ENCODE measurements around the gene AGBL2.

Gene AGBL2

DNA sequence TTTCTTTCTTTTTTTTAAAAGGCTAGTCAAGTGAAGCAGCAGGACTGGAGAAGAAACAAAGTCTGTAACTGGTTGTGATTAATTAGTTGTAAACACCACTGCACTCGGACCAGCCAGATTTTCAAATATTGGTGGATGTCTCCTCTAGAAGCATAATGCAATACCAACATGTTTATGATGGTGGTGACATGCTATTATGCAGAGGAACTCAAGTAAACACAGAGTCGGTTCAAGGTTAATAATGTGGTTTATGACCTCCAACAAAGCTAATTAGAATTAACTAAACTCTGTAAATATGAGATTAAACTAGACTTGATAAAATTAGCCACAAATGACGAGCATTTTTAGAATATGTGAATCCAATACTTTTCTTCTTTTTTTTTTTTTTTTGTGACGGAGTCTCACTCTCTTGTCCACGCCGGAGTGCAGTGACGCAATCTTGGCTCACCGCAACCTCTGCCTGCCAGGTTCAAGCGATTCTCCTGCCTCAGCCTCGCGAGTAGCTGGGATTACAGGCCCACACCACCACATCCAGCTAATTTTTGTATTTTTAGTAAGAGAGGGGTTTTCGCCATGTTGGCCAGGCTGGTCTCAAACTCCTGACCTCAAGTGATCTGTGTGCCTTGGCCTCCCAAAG, 11.8 kb upstream of the AGBL2 start:
- H3K4me3 ChIP-seq (ENCODE audit: low read depth, low read length): no peak overlapping the region
- H4K8ac ChIP-seq (ENCODE audit: low read depth, low read length): no peak overlapping the region
- H4K12ac ChIP-seq (ENCODE audit: low read depth, low read length): no peak overlapping the region
- no peak overlapping the region for H3K23ac ChIP-seq (ENCODE audit: low read length)
- no peak overlapping the region for H3K9ac ChIP-seq (ENCODE audit: low read length)
- no peak overlapping the region for H2AK5ac ChIP-seq (ENCODE audit: low read length)
- H3K27ac ChIP-seq (ENCODE audit: low read depth, low read length): no peak overlapping the region
- H3K79me1 ChIP-seq (ENCODE audit: low read length): no peaks in the 10 kb centered on the region
- WGBS (ENCODE audit: extremely low coverage, insufficient coverage, insufficient read length): no CpG with 5 or more reads among the region's 12 CpGs
- no peaks in the 10 kb centered on the region for H3K4me1 ChIP-seq (ENCODE audit: control insufficient read depth in 1 of 2, insufficient read depth in 2 of 2, low read length in 2 of 2)
- H3K9me3 ChIP-seq (ENCODE audit: insufficient read depth, low read depth, low read length): no peaks in the 10 kb centered on the region
- H2AFZ ChIP-seq (ENCODE audit: insufficient read depth, low read length, poor library complexity): no peak overlapping the region
- H3K14ac ChIP-seq (ENCODE audit: low read length): no peak overlapping the region
- no peak overlapping the region for H3K18ac ChIP-seq (ENCODE audit: low read length)
- H3K4ac ChIP-seq (ENCODE audit: low read depth, low read length): no peak overlapping the region
- no peak overlapping the region for H3K4me2 ChIP-seq (ENCODE audit: low read length)
- H2BK12ac ChIP-seq (ENCODE audit: low read length): no peak overlapping the region
- no peak for DNase-seq
- H3K36me3 ChIP-seq (ENCODE audit: control insufficient read depth in 1 of 2, insufficient read depth in 2 of 2, low read length in 2 of 2): peaks cover 32 to 47% of the 10 kb centered on the region in 2 experiments
- no peaks in the 10 kb centered on the region for H3K27me3 ChIP-seq (ENCODE audit: insufficient read depth, low read length)
- H3K79me2 ChIP-seq (ENCODE audit: control insufficient read depth, insufficient read depth, low read length, poor library complexity): no peaks in the 10 kb centered on the region
- no peak overlapping the region for H2BK5ac ChIP-seq (ENCODE audit: low read depth, low read length, poor library complexity)
- no peak overlapping the region for H4K91ac ChIP-seq (ENCODE audit: low read depth, low read length)
- H2BK120ac ChIP-seq (ENCODE audit: insufficient read depth, low read length, poor library complexity): no peak overlapping the region

DNA sequence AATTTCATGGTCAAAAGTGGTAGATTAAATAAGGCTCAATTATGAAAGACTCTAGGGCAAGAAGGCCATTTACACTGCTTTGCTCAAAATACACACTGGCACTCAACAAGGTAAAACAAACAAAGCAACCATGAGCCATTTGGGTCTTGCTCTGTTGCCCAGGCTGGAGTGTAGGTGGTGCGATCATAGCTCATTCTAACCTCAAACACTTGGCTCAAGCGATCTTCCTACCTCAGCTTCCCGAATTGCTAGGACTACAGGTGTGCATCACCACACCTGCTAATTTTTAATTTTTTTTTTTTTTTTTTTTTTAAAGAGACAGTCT, 10.9 kb upstream of the AGBL2 start:
- no peak overlapping the region for H2BK12ac ChIP-seq (ENCODE audit: low read length)
- no peak for DNase-seq
- no CpG with 5 or more reads among the region's 3 CpGs for WGBS (ENCODE audit: extremely low coverage, insufficient coverage, insufficient read length)
- no peak overlapping the region for H4K91ac ChIP-seq (ENCODE audit: low read depth, low read length)
- H2BK120ac ChIP-seq (ENCODE audit: insufficient read depth, low read length, poor library complexity): no peak overlapping the region
- no peaks in the 10 kb centered on the region for H3K9me3 ChIP-seq (ENCODE audit: insufficient read depth, low read depth, low read length)
- H2AK5ac ChIP-seq (ENCODE audit: low read length): no peak overlapping the region
- peaks cover 35 to 45% of the 10 kb centered on the region in 2 experiments for H3K36me3 ChIP-seq (ENCODE audit: control insufficient read depth in 1 of 2, insufficient read depth in 2 of 2, low read length in 2 of 2)
- H3K14ac ChIP-seq (ENCODE audit: low read length): no peak overlapping the region
- no peak overlapping the region for H3K4me2 ChIP-seq (ENCODE audit: low read length)
- H3K4ac ChIP-seq (ENCODE audit: low read depth, low read length): no peak overlapping the region
- no peaks in the 10 kb centered on the region for H3K79me2 ChIP-seq (ENCODE audit: control insufficient read depth, insufficient read depth, low read length, poor library complexity)
- H3K79me1 ChIP-seq (ENCODE audit: low read length): no peaks in the 10 kb centered on the region
- H3K27ac ChIP-seq (ENCODE audit: low read depth, low read length): no peak overlapping the region
- no peak overlapping the region for H3K18ac ChIP-seq (ENCODE audit: low read length)
- H4K12ac ChIP-seq (ENCODE audit: low read depth, low read length): no peak overlapping the region
- H2AFZ ChIP-seq (ENCODE audit: insufficient read depth, low read length, poor library complexity): no peak overlapping the region
- no peak overlapping the region for H3K9ac ChIP-seq (ENCODE audit: low read length)
- peak overlapping the region; percentile 40 for H3K23ac ChIP-seq (ENCODE audit: low read length)
- no peak overlapping the region for H3K4me3 ChIP-seq (ENCODE audit: low read depth, low read length)
- H2BK5ac ChIP-seq (ENCODE audit: low read depth, low read length, poor library complexity): no peak overlapping the region
- no peaks in the 10 kb centered on the region for H3K27me3 ChIP-seq (ENCODE audit: insufficient read depth, low read length)
- no peaks in the 10 kb centered on the region for H3K4me1 ChIP-seq (ENCODE audit: control insufficient read depth in 1 of 2, insufficient read depth in 2 of 2, low read length in 2 of 2)
- H4K8ac ChIP-seq (ENCODE audit: low read depth, low read length): no peak overlapping the region

DNA sequence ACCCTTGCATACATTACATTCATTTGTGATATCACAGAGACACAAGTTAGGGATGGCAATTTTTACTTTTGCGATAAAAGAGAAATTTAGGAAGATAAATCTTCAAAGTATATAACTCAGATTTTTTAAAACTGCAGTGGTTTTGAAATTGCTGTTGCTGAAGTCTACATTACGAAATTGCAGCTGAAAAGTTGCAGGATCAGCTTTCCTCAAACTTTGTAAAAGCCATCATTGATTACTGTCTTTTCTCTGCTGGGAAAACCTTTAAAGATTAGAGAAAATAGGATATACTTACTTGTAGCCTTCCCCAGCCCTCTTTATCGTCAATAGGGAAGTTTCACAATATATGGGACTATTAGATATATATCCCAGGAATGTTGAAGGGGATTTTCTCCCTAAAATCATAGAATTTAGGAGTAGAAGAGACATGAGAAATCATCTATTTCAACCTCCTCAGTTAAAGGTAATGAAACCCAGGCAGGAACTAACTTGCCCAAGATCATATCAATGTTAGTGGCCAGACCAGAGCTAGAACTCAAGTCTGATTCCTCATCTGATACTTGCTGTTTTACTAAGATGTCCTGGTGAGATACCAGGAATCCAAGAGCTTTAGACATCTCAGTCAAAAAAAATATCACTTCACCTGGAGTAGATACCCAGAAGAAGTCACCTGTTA, 10.4 kb upstream of the AGBL2 start:
- H3K4ac ChIP-seq (ENCODE audit: low read depth, low read length): no peak overlapping the region
- no peak overlapping the region for H3K18ac ChIP-seq (ENCODE audit: low read length)
- H3K4me2 ChIP-seq (ENCODE audit: low read length): no peak overlapping the region
- no CpG with 5 or more reads among the region's 3 CpGs for WGBS (ENCODE audit: extremely low coverage, insufficient coverage, insufficient read length)
- H3K14ac ChIP-seq (ENCODE audit: low read length): no peak overlapping the region
- H2BK120ac ChIP-seq (ENCODE audit: insufficient read depth, low read length, poor library complexity): no peak overlapping the region
- H3K4me3 ChIP-seq (ENCODE audit: low read depth, low read length): no peak overlapping the region
- no peaks in the 10 kb centered on the region for H3K9me3 ChIP-seq (ENCODE audit: insufficient read depth, low read depth, low read length)
- H2AFZ ChIP-seq (ENCODE audit: insufficient read depth, low read length, poor library complexity): no peak overlapping the region
- H3K79me1 ChIP-seq (ENCODE audit: low read length): no peaks in the 10 kb centered on the region
- H3K9ac ChIP-seq (ENCODE audit: low read length): no peak overlapping the region
- H3K79me2 ChIP-seq (ENCODE audit: control insufficient read depth, insufficient read depth, low read length, poor library complexity): no peaks in the 10 kb centered on the region
- no peak overlapping the region for H2AK5ac ChIP-seq (ENCODE audit: low read length)
- no peak overlapping the region for H4K12ac ChIP-seq (ENCODE audit: low read depth, low read length)
- DNase-seq: peak in 1 of 2 donors; percentile 29
- no peak overlapping the region for H3K27ac ChIP-seq (ENCODE audit: low read depth, low read length)
- H3K27me3 ChIP-seq (ENCODE audit: insufficient read depth, low read length): no peaks in the 10 kb centered on the region
- no peaks in the 10 kb centered on the region for H3K4me1 ChIP-seq (ENCODE audit: control insufficient read depth in 1 of 2, insufficient read depth in 2 of 2, low read length in 2 of 2)
- H4K8ac ChIP-seq (ENCODE audit: low read depth, low read length): no peak overlapping the region
- no peak overlapping the region for H2BK5ac ChIP-seq (ENCODE audit: low read depth, low read length, poor library complexity)
- no peak overlapping the region for H2BK12ac ChIP-seq (ENCODE audit: low read length)
- H4K91ac ChIP-seq (ENCODE audit: low read depth, low read length): no peak overlapping the region
- peaks cover 39 to 49% of the 10 kb centered on the region in 2 experiments for H3K36me3 ChIP-seq (ENCODE audit: control insufficient read depth in 1 of 2, insufficient read depth in 2 of 2, low read length in 2 of 2)
- no peak overlapping the region for H3K23ac ChIP-seq (ENCODE audit: low read length)

DNA sequence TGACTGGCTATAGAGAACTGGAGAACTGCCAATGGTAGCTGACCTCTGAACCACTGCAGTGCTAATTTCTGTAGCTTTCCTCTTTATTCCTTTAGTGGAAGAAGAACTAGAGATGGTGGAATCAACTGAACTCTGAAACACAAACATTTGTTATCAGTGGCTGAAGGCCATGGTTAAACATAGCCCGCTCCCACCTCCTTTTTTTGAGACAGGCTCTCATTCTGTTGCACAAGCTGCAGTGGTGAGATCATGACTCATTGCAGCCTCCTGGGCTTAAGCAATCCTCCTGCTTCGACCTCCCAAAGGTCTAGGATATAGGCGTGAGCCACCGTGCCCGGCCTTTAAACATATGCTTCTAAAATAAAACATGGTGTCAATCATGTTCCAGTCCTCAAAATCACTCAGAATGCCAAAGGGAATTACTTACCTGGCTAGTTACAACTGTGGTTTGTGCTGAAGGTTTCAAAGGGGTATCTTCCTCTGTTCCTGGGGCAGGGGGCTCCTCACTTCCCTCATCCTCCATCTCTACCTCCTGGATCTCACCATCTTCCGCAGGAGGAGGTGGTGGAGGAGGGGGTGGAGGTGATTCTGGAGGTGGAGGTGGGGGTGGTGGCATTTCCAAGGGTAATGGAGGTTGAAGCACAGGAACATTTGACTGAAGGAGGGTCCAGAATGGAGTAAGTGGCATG, 9.0 kb upstream of the AGBL2 start:
- no peak overlapping the region for H2BK120ac ChIP-seq (ENCODE audit: insufficient read depth, low read length, poor library complexity)
- no peak overlapping the region for H4K12ac ChIP-seq (ENCODE audit: low read depth, low read length)
- no peak overlapping the region for H3K9ac ChIP-seq (ENCODE audit: low read length)
- H3K4ac ChIP-seq (ENCODE audit: low read depth, low read length): no peak overlapping the region
- H3K36me3 ChIP-seq (ENCODE audit: control insufficient read depth in 1 of 2, insufficient read depth in 2 of 2, low read length in 2 of 2): peaks cover 39 to 51% of the 10 kb centered on the region in 2 experiments
- DNase-seq: peak; percentile 78 to 83
- no peak overlapping the region for H2BK5ac ChIP-seq (ENCODE audit: low read depth, low read length, poor library complexity)
- H2AK5ac ChIP-seq (ENCODE audit: low read length): no peak overlapping the region
- H4K8ac ChIP-seq (ENCODE audit: low read depth, low read length): no peak overlapping the region
- no peaks in the 10 kb centered on the region for H3K79me1 ChIP-seq (ENCODE audit: low read length)
- no peaks in the 10 kb centered on the region for H3K4me1 ChIP-seq (ENCODE audit: control insufficient read depth in 1 of 2, insufficient read depth in 2 of 2, low read length in 2 of 2)
- no peaks in the 10 kb centered on the region for H3K79me2 ChIP-seq (ENCODE audit: control insufficient read depth, insufficient read depth, low read length, poor library complexity)
- H2AFZ ChIP-seq (ENCODE audit: insufficient read depth, low read length, poor library complexity): no peak overlapping the region
- no peak overlapping the region for H3K4me2 ChIP-seq (ENCODE audit: low read length)
- H3K27me3 ChIP-seq (ENCODE audit: insufficient read depth, low read length): no peaks in the 10 kb centered on the region
- no CpG with 5 or more reads among the region's 6 CpGs for WGBS (ENCODE audit: extremely low coverage, insufficient coverage, insufficient read length)
- no peak overlapping the region for H3K18ac ChIP-seq (ENCODE audit: low read length)
- no peaks in the 10 kb centered on the region for H3K9me3 ChIP-seq (ENCODE audit: insufficient read depth, low read depth, low read length)
- H2BK12ac ChIP-seq (ENCODE audit: low read length): no peak overlapping the region
- H3K23ac ChIP-seq (ENCODE audit: low read length): no peak overlapping the region
- no peak overlapping the region for H3K4me3 ChIP-seq (ENCODE audit: low read depth, low read length)
- H3K14ac ChIP-seq (ENCODE audit: low read length): no peak overlapping the region
- no peak overlapping the region for H4K91ac ChIP-seq (ENCODE audit: low read depth, low read length)
- H3K27ac ChIP-seq (ENCODE audit: low read depth, low read length): no peak overlapping the region
